ENCODE results near the gene CAMK1D.

The CAMK1D gene

GRCh38 chr10:12405342-12406320 lies 56.3 kb downstream of the CAMK1D start:
- DNase-seq: no peak

- no peak for DNase-seq
Observed at GRCh38 chr10:12406764-12407400, 57.5 kb downstream of the CAMK1D start.

GRCh38 chr10:12408472-12408871 lies 59.1 kb downstream of the CAMK1D start:
- DNase-seq: no peak

DNA sequence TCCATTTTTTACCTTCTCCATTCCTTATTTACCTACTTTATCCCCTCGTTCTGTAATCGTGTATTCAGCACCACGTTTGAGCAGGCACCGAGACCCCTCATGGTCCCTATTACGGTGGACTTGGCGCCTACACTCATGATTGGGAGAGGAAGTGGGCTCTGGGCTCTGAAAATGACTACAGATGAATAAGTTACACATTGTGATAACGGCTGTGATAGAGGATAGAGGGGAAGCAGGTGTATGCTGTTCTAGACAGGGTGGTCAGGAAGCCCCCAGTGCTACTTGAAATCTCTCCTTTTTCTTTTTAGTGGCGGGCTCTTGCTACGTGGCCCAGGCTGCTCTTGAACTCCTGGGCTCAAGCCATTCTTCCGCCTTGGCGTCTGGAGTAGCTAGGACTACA lies 59.8 kb downstream of the CAMK1D start:
- no peak for DNase-seq

DNA sequence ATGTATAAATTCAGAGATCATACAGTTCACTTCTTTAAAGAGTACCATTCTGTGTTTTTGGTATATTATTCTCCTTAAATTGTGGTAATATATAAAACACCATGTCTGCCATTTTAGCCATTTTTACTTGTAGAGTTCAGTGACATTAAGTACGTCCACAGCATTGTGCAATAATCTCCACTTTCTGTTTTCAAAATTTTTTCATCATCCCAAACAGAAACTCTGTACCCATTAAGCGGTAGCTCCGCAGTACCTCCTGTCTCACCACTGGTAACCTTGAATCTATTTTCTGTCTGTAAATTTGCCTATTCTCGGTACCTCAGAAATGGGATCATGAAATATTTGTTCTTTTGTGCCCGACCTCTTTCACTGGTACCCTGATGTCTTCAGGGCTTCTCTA lies 60.3 kb downstream of the CAMK1D start:
- DNase-seq: no peak

DNA sequence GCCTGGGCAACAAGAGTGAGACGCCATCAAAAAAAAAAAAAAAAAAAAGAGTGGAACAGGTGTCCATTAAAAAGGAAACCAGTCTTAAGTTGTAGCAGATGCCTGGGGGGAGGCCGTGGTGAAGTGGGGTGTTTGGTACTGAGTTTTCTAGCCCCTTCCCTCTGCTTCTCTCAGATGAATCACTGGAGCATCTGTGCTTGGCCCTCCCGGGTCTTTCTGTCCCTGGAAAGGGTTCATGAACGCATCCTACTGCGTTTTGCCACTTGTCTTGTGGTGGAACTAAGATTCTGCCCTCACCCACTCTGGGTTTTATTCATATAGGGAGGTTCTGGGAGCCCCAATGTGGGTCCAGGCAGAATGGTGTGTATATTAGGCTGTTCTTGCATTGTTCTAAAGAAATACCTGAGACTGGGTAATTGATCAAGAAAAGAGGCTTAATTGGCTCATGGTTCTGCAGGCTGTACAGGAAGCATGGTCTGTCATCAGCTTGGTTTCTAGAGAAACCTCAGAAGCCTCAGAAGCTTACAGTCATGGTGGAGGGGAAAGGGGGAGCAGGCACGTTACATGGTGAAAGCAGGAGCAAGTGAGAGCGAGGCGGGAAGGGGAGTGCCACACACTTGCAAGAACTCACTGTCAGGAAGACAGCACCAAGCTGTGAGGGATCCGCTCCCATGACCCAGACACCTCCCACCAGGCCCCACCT lies 63.5 kb downstream of the CAMK1D start:
- no peak for DNase-seq

- DNase-seq: no peak
Observed at GRCh38 chr10:12413369-12413711, 64.0 kb downstream of the CAMK1D start.

DNA sequence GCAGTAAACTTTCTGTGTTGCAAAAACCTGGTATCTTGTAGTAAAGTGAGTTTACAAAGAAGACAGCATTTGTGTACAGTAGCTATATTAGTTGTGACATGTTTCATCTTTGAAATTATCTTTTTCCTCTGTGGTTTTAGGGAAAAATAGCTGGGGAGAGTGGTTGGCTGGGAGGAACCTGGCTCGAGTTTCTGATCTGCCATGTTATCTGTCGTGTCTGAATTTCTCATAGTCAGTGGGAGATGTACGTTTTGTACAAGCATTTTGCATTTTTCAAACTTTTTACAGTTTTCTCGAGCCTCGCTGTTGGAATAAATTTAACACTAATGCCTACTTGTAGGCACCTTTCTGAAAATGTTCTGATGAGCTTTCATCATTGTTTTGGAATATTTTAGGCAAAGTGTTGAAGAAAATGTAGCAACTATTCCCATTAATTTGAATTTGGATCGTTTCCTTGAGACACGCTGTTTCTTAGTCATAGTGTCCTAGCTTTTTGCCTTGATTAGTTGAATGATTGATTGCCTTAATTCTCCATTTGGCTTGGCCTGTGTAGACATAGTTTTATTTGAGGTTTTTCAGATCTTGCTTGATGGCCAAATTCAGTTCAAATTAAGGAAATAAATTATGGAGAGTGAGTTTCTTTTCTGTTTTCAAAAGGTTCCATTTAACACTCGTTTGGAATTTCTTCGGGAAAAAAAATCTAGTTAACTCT lies 65.1 kb downstream of the CAMK1D start:
- no peak for DNase-seq

DNA sequence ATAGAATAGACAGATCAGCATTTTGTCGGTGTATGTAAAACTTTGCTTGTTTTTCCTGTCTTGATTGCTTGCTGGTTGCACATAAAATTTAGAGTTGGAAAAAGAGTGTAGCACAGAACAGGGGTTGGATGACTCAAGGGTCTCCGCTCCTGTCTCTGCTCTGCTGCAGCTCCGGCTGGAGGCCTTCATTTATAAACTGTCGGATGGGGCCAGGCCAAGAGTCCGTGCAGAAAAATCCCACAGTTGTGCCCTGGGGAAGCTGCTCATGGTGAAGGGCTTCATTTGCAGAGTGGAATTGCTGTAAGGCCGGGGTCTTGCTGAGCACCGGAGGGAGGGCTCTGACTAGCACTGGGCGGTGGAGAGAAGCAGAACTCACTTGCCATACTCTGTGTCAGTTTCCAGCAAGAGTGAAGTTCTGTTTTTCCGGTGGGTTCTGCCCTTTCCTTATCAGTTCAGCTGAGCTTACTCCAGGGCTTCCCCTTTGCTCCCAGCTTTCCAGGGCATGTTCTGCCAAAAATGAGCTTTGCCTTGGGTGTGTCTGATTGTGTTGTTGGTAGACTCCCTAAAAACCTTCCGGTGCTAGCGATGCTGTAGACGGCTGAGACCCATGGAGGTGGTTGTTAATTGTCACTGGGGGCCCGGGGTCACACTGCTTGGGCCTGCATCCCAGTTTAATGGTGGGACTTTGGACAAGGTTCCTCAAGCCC lies 67.2 kb downstream of the CAMK1D start:
- DNase-seq: no peak

DNA sequence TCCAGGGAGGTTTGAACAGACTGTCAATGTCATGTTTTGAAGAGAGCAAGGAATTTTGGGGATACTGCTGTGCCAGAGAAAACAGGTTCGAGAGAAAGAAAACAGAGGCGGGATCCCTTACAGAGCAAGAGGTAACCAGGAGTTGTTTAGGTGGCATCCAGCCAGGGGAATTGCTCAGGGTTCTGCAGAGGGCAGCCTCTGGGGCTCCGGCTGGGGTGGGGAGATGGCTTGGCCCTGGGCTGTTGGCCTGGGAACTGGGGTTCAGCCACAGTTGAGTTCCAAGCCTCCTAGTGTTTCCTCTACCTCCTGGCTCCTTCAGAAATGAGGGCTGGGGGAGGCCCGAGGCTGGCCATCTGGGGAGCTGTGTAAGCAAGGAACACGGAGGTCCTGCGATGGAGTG lies 68.0 kb downstream of the CAMK1D start:
- no peak for DNase-seq

GRCh38 chr10:12418000-12418399 lies 68.7 kb downstream of the CAMK1D start:
- no peak for DNase-seq

- no peak for DNase-seq
Observed at GRCh38 chr10:12418725-12419261, 69.4 kb downstream of the CAMK1D start.

GRCh38 chr10:12419262-12419847 lies 70.0 kb downstream of the CAMK1D start:
- no peak for DNase-seq

GRCh38 chr10:12420530-12421120 lies 71.3 kb downstream of the CAMK1D start:
- no peak for DNase-seq

GRCh38 chr10:12422189-12422588 lies 72.8 kb downstream of the CAMK1D start:
- no peak for DNase-seq

GRCh38 chr10:12423896-12424295 lies 74.5 kb downstream of the CAMK1D start:
- no peak for DNase-seq

- DNase-seq: no peak
Observed at GRCh38 chr10:12427276-12427675, 77.9 kb downstream of the CAMK1D start.

DNA sequence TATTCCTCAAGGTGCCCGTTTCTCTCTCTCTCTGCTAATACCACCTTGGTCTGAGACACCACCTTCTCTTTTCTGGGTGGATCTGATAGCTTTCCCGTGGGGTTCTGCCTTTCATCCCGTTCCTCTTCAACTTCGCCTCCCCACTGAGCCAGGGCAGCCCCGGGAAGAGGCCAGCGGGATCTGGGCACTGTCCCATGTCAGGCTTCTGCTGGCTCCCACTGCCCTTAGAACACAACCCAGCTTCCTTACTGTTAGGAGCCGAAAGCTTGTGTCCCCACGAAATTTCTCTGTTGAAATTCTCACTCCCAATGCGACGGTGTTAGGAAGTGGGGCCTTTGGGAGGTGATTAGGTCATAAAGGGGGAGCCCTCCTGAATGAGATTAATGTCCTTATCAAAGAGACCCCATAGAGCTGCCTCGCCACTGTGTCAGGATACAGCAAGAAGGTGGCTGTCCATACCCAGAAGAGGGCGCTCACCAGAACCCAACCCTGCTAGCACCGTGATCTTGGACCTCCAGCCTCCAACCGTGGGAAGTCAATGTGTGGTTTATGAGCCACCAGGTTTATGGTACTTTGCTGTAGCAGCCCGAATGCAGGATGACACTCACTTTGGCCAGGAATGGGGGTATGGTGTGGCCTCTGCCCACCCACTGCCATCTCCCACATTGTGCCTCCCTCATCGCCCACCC lies 79.2 kb downstream of the CAMK1D start:
- DNase-seq: no peak

DNA sequence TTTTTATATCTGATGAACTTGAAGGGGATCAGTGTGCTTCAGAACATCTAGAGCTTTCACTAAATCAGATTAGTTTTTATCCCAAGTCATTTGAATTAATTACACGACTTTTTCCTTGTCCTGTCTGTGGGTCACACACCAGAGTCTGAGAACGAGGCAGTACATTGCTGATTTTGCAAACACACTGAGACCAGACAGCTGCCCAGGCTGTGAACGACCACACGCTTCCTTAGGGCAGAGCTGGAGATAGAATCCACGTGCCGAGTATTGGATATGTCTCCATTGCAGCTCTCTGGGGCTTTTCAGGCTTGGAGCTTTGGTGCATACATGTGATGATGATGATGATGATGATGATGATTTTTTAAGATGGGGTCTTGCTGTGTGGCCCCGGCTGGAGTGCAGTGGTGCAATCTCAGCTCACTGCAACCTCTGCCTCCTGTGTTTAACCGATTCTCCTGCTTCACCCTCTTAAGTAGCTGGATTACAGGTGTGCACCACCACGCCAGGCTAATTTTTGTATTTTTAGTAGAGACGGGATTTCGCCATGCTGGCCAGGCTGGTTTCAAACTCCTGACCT lies 81.1 kb downstream of the CAMK1D start:
- no peak for DNase-seq
